Activated CD4-positive, alpha-beta T cell treated with anti-CD3 and anti-CD28 coated beads, Interleukin-10, Interleukin-2, amounts not matched to agents 100 ng/mL and 50 ng/mL, durations not matched to agents 16 hours and 8 hours (primary cell): ENCODE measurements around the gene RSBN1L.
"Not testable (repeated sequence)": the region's sequence is repeated elsewhere in the genome, so short reads cannot be mapped to it uniquely, and the experiment has no call there.

Experiments
- DNase-seq: peaks from one replicate; pipeline ENCODE4 v3.0.0-alpha.2; 2020

RSBN1L gene

GRCh38 chr7:77778535-77778934, 82.3 kb downstream of the RSBN1L start:
- no peak for DNase-seq

- DNase-seq = no peak
Observed at GRCh38 chr7:77782383-77782782, 86.1 kb downstream of the RSBN1L start.

- DNase-seq = no peak
Observed at GRCh38 chr7:77783111-77783510, 86.9 kb downstream of the RSBN1L start.

GRCh38 chr7:77783545-77783944, 87.3 kb downstream of the RSBN1L start:
- no peak for DNase-seq

- not testable (repeated sequence) for DNase-seq
Observed at GRCh38 chr7:77784426-77784825, 88.2 kb downstream of the RSBN1L start.

GRCh38 chr7:77786018-77786417, 89.8 kb downstream of the RSBN1L start:
- no peak for DNase-seq

- DNase-seq = no peak
Observed at GRCh38 chr7:77786741-77787140, 90.5 kb downstream of the RSBN1L start.

GRCh38 chr7:77788327-77788902, 92.2 kb downstream of the RSBN1L start:
- DNase-seq = no peak

GRCh38 chr7:77791336-77791735, 95.1 kb downstream of the RSBN1L start:
- DNase-seq = no peak

GRCh38 chr7:77791956-77792355, 95.7 kb downstream of the RSBN1L start:
- no peak for DNase-seq

- no peak for DNase-seq
Observed at GRCh38 chr7:77794000-77794399, 97.7 kb downstream of the RSBN1L start.

GRCh38 chr7:77796109-77796508, 99.8 kb downstream of the RSBN1L start:
- DNase-seq = no peak

GRCh38 chr7:77796960-77797359, 100.7 kb downstream of the RSBN1L start:
- DNase-seq = no peak

- no peak for DNase-seq
Observed at GRCh38 chr7:77797734-77798393, 101.6 kb downstream of the RSBN1L start.

GRCh38 chr7:77798394-77799077, 102.3 kb downstream of the RSBN1L start, which contains the start of the genes PHTF2 and TMEM60:
Gene PHTF2 (plus strand): TSS chr7:77798773.
Gene TMEM60 (minus strand): TSS chr7:77798434. CDS start chr7:77794373, 4,061 bp downstream.
- peak; percentile 98 for DNase-seq

GRCh38 chr7:77799078-77799964, 103.1 kb downstream of the RSBN1L start:
- peak; percentile 20 for DNase-seq

- DNase-seq = peak; percentile 40
Observed at GRCh38 chr7:77800158-77800557, 103.9 kb downstream of the RSBN1L start.

GRCh38 chr7:77800730-77801129, 104.5 kb downstream of the RSBN1L start:
- DNase-seq = no peak

- DNase-seq = peak; percentile 51
Observed at GRCh38 chr7:77802557-77803405, 106.5 kb downstream of the RSBN1L start.

GRCh38 chr7:77806425-77806824, 110.2 kb downstream of the RSBN1L start:
- no peak for DNase-seq

GRCh38 chr7:77808517-77808916, 112.3 kb downstream of the RSBN1L start:
- DNase-seq = no peak
